NB4 (cell line): ENCODE results near the gene PDGFC.

Experiments
- MAX ChIP-seq: IDR thresholded peaks from 2 replicates; pipeline ENCODE4 v1.6.1; 2011; ENCODE audit warnings: low read depth, low read length
- POLR2A ChIP-seq: IDR thresholded peaks from 2 replicates; pipeline ENCODE4 v1.6.1; 2011; ENCODE audit warnings: mild to moderate bottlenecking; ENCODE audit not compliant: insufficient read length; ENCODE audit errors: extremely low read depth
- TF ChIP-seq, protein P1 (sequence below): IDR thresholded peaks from one replicate; pipeline ENCODE4 v1.5.1; 2012; ENCODE audit warnings: low read depth, low read length

DNA sequence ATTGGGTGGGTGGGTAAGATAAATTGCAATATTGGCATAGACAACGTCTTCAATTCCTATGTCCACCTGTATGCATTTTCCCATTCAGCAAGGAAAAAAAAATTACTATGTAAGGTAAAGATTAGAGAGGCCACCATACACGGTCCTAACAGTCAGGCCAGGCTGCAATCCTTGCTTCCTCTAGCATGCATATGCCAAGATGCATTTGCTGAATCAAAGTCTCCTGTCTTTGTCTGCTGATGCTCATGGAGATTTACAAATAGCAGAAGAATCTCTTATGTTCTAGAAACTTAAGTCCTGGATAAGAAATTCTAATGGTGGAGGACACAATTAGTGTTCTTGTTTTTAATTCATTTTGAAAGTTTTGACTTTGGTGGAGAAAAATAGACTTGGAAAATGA, 206.8 kb downstream of the PDGFC start:
- TF ChIP-seq, protein P1, sequence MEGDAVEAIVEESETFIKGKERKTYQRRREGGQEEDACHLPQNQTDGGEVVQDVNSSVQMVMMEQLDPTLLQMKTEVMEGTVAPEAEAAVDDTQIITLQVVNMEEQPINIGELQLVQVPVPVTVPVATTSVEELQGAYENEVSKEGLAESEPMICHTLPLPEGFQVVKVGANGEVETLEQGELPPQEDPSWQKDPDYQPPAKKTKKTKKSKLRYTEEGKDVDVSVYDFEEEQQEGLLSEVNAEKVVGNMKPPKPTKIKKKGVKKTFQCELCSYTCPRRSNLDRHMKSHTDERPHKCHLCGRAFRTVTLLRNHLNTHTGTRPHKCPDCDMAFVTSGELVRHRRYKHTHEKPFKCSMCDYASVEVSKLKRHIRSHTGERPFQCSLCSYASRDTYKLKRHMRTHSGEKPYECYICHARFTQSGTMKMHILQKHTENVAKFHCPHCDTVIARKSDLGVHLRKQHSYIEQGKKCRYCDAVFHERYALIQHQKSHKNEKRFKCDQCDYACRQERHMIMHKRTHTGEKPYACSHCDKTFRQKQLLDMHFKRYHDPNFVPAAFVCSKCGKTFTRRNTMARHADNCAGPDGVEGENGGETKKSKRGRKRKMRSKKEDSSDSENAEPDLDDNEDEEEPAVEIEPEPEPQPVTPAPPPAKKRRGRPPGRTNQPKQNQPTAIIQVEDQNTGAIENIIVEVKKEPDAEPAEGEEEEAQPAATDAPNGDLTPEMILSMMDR = no peak
- no peak for TF ChIP-seq POLR2A
- TF ChIP-seq MAX = no peak
